Measurements from ENCODE around the gene ZDHHC14.

GRCh38 chr6:157599191-157599590, 218.2 kb downstream of the ZDHHC14 start:
- TF ChIP-seq CTCF (optimal IDR thresholded peaks at IDR 0.05 in 1 of 3, IDR thresholded peaks at IDR 0.05 in 1 of 3, conservative IDR thresholded peaks at IDR 0.05 in 1 of 3; ENCODE audit: extremely low read depth in 1 of 3, insufficient read depth in 2 of 3, low read length in 3 of 3) (no peak), EZH2 (IDR thresholded peaks at IDR 0.05; ENCODE audit: low read length) (no peak)
